Esophagus squamous epithelium (tissue), 4 donors: ENCODE measurements around the gene CERS4.

Source experiments
- CTCF ChIP-seq, 6 experiments: fragments of 450-650 bp in 4 of 6; fragments of 200-600 bp in 2 of 6; sonication (generic) in 2 of 6; IDR thresholded peaks; one replicate each; pipeline ENCODE4 v1.5.1; 2016 to 2019; ENCODE audit warnings: antibody characterized with exemption in 6 of 6, mild to moderate bottlenecking in 4 of 6, moderate library complexity in 4 of 6
- POLR2A ChIP-seq, 4 donors: fragments of 450-650 bp; IDR thresholded peaks; one replicate each; pipeline ENCODE4 v1.6.1; 2017; ENCODE audit warnings: antibody characterized with exemption in 4 of 4, mild to moderate bottlenecking in 4 of 4, moderate library complexity in 3 of 4

GRCh38 chr19:8212212-8212611 is 3.0 kb downstream of the CERS4 start:
- TF ChIP-seq POLR2A (IDR thresholded peaks at IDR 0.05) = no peak
- no peak for TF ChIP-seq CTCF (IDR thresholded peaks at IDR 0.05)
